ENCODE measurements around the gene NT5DC2. TPM values are rescaled to one million over a fixed set of nuclear protein-coding genes. Genes with fewer than 3 reads are reported as not detected.
A peak's percentile ranks its signal among the peaks of the same experiment; 100 is the strongest.

The NT5DC2 gene
- total RNA-seq, 2 donors from 2014 or later, result 23.3 to 54.7 TPM

DNA sequence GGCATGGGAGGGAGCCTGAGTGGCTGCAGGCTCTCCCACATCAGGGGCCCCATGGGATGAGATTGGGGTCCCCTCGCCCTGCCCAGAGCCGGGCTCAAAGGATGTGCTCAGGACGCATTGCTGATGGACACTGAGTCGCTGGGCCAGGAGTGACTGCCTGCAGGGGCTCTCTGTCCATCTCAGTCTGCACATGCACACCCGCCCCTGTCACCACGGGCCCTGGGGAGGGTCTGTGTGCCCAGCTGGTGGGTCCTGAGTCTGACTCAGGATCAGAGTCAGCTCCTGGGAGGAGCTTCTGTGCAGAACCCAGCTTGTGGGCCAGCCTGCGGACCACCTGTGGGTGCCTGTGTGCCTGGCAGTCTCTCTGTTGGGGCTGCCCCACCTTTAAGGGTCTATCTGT, 20.4 kb downstream of the NT5DC2 start:
- Mint-ChIP-seq H3K36me3 (ENCODE audit: low read depth) (no peaks in the 10 kb centered on the region), H3K4me3 (no peak overlapping the region), H3K27me3 (no peaks in the 10 kb centered on the region), H3K4me1 (no peaks in the 10 kb centered on the region), H3K9me3 (no peaks in the 10 kb centered on the region), H3K27ac (no peak overlapping the region)
- ATAC-seq (replicated peaks), result no peak

DNA sequence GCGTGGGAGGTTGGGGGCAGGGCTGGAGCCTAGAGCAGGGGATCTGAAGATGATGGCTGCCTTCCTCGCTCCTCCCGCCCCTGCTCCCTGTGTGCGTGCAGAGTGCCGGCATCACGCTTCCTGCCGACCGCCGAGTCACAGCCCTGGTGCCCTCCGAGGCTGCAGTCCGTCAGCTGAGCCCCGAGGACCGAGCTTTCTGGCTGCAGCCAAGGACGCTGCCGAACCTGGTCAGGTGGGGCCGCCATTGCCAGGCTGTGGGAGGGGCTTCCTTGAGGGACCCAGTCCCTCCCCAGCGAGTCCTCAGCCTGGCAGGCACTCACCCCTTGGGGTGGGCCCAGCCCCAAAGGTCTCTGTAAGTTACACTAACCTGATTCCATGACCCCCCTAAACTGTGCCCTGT, 20.9 kb downstream of the NT5DC2 start:
- no peaks in the 10 kb centered on the region for H3K4me1 Mint-ChIP-seq
- H3K4me3 Mint-ChIP-seq, result no peak overlapping the region
- no peaks in the 10 kb centered on the region for H3K27me3 Mint-ChIP-seq
- no peak for ATAC-seq (replicated peaks)
- H3K9me3 Mint-ChIP-seq, result no peaks in the 10 kb centered on the region
- H3K27ac Mint-ChIP-seq, result no peak overlapping the region
- H3K36me3 Mint-ChIP-seq (ENCODE audit: low read depth), result no peaks in the 10 kb centered on the region

DNA sequence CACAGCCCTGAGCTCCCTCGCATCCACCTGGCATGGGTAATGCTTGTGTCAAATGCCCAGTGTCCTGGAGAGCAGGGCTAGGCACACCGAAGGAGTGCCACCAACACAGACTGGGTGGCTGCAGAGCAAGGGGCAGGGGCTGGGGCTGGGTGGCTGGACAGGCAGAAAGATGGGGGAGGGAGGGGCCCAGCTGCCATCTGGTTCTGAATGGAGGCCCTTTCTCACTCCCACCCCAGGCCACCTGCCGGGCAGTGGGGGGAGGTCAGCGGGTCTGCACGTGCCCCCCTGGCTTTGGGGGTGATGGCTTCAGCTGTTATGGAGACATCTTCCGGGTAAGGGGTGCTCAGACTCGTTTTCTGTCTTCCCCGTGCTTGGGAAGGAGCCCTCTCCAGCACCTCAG, 21.6 kb downstream of the NT5DC2 start:
- no peak overlapping the region for H3K4me3 Mint-ChIP-seq
- no peaks in the 10 kb centered on the region for H3K9me3 Mint-ChIP-seq
- no peaks in the 10 kb centered on the region for H3K36me3 Mint-ChIP-seq (ENCODE audit: low read depth)
- H3K4me1 Mint-ChIP-seq, result no peaks in the 10 kb centered on the region
- H3K27ac Mint-ChIP-seq, result no peak overlapping the region
- ATAC-seq (replicated peaks), result no peak
- no peaks in the 10 kb centered on the region for H3K27me3 Mint-ChIP-seq

DNA sequence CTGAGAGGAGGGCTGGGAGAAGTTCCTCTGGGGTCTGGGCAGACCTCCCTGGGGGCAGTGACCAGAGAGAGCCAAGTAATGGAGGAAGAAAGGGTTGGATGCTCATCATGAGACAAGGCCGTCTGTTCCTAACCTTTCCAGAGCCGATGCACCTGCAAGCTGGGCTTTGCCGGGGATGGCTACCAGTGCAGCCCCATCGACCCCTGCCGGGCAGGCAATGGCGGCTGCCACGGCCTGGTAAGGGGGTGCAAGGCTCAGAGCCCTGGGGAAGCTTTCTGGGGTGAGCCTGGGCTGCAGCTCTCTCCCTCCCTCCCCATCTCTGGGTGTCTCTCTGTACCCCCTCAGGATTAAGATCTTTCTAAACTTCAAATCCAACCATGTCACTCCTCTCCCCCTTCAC, 22.1 kb downstream of the NT5DC2 start:
- ATAC-seq (replicated peaks), result no peak
- H3K9me3 Mint-ChIP-seq, result no peaks in the 10 kb centered on the region
- no peak overlapping the region for H3K27ac Mint-ChIP-seq
- H3K4me1 Mint-ChIP-seq, result no peaks in the 10 kb centered on the region
- H3K27me3 Mint-ChIP-seq, result no peaks in the 10 kb centered on the region
- no peaks in the 10 kb centered on the region for H3K36me3 Mint-ChIP-seq (ENCODE audit: low read depth)
- H3K4me3 Mint-ChIP-seq, result no peak overlapping the region

DNA sequence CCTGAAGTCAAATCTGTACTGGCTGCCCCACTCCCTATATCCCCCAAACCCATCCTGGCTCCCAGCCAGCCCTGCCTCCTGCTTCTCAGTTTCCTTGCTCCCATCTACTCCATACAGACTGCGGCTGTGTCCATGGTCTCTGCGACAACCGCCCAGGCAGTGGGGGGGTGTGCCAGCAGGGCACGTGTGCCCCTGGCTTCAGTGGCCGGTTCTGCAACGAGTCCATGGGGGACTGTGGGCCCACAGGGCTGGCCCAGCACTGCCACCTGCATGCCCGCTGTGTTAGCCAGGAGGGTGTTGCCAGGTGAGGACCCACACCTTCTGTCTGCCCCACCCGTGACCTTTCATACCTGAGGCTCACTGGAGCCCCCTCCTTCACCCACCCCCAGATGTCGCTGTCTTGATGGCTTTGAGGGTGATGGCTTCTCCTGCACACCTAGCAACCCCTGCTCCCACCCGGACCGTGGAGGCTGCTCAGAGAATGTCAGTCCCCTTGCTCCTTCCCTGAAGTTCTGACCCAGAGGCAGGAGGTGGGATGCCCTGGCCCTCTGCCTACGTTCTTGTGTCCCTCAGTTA, 23.8 kb downstream of the NT5DC2 start:
- ATAC-seq (replicated peaks), result peak; percentile 53

DNA sequence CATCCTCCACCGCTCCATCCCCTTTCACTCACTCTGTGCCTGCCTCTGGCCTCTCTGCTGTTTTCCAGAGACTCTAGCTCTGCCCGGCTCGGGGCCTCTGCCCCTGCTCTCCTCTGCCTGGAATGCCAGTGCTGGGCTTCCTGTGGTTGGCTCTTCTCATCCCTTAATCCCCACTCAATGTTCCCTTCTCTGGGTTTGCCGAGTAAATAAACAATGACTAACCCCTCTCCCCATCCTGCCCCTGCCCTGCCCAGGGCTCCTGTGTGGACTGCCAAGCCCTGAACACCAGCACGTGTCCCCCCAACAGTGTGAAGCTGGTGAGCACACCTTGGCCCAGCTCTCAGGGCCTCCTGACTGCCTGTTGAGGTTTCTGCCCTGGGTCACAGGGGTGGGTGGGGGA, 26.3 kb downstream of the NT5DC2 start:
- Mint-ChIP-seq H3K4me1 (no peaks in the 10 kb centered on the region), H3K4me3 (no peak overlapping the region), H3K27ac (no peak overlapping the region), H3K9me3 (no peaks in the 10 kb centered on the region), H3K27me3 (no peaks in the 10 kb centered on the region), H3K36me3 (ENCODE audit: low read depth) (no peaks in the 10 kb centered on the region)
- ATAC-seq (replicated peaks), result no peak

More for the DNA sequence above, 23.8 kb downstream of the NT5DC2 start:
- H3K36me3 Mint-ChIP-seq (ENCODE audit: low read depth), result no peaks in the 10 kb centered on the region
- H3K4me3 Mint-ChIP-seq, result no peak overlapping the region
- no peaks in the 10 kb centered on the region for H3K27me3 Mint-ChIP-seq
- H3K27ac Mint-ChIP-seq, result no peak overlapping the region
- H3K4me1 Mint-ChIP-seq, result no peaks in the 10 kb centered on the region
- H3K9me3 Mint-ChIP-seq, result no peaks in the 10 kb centered on the region

DNA sequence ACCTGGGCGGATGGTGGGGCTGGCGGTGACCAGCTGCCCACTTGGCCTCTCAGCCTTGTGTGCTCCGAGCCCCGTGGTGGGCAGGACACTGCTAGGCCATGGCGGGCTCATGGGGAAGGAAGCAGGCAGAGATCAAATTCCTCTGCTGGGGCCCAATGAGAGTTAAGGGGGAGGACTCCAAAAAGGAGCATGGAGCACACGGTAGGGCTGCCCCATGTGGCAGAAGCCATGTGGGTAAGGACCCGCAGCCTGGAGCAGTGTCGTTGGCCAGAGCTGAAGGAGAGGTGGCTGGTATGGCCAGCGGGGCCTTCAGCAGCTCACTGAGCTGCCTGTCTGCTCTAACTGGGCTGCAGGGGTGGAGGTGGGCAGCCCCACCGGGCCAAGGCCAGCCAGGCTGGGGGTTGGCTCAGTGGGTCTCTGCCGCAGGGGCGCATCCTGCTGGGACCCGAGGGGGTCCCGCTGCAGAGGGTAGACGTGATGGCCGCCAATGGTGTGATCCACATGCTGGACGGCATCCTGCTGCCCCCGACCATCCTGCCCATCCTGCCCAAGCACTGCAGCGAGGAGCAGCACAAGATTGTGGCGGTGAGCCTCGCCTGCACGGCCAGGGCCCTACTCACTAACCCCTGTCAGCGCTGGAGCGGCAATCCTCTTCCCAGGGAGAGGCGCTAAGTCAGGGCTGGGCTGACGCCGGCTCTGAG, 27.2 kb downstream of the NT5DC2 start:
- no peaks in the 10 kb centered on the region for H3K36me3 Mint-ChIP-seq (ENCODE audit: low read depth)
- H3K27me3 Mint-ChIP-seq, result no peaks in the 10 kb centered on the region
- ATAC-seq (replicated peaks), result no peak
- H3K4me3 Mint-ChIP-seq, result no peak overlapping the region
- H3K27ac Mint-ChIP-seq, result no peak overlapping the region
- H3K9me3 Mint-ChIP-seq, result no peaks in the 10 kb centered on the region
- no peaks in the 10 kb centered on the region for H3K4me1 Mint-ChIP-seq

DNA sequence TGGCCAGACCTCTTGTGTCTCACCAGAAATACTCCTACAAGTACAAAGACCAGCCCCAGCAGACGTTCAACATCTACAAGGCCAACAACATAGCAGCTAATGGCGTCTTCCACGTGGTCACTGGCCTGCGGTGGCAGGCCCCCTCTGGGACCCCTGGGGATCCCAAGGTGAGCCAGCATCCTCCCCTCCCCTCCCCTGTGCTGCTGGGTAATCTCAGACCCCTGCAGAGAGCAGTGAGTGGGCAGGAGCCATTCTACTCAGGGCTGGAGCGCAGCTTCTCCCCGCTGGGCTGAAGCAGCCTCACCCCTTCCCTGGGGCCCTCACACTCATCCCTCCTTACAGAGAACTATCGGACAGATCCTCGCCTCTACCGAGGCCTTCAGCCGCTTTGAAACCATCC, 28.7 kb downstream of the NT5DC2 start:
- no peaks in the 10 kb centered on the region for H3K4me1 Mint-ChIP-seq
- no peak overlapping the region for H3K27ac Mint-ChIP-seq
- ATAC-seq (replicated peaks), result no peak
- H3K4me3 Mint-ChIP-seq, result no peak overlapping the region
- H3K27me3 Mint-ChIP-seq, result no peaks in the 10 kb centered on the region
- no peaks in the 10 kb centered on the region for H3K36me3 Mint-ChIP-seq (ENCODE audit: low read depth)
- H3K9me3 Mint-ChIP-seq, result no peaks in the 10 kb centered on the region

DNA sequence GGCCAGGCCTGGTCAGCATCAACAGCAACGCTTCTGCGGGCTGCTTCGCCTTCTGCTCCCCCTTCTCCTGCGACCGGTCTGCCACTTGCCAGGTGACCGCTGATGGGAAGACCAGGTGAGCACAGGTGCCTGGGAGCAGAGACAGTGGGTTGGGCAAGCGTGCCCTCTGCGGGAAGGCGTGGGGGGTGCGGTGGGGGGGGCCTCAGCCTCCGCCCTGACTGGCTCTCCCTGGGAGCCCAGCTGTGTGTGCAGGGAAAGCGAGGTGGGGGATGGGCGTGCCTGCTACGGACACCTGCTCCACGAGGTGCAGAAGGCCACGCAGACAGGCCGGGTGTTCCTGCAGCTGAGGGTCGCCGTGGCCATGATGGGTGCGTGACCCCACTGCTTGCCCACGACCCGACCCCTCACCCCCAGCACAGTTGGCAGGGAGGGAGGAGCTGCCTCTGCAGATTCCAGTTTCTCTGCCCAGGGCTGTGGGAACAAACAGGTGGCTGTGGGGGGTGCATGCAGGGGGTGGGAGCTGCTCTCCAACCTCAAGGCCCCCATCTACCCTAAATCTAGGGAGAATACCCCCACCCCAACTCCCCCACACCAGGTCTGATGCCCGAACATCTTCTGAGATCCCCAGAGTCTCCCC, 29.8 kb downstream of the NT5DC2 start:
- H3K9me3 Mint-ChIP-seq, result no peaks in the 10 kb centered on the region
- no peak overlapping the region for H3K4me3 Mint-ChIP-seq
- H3K27me3 Mint-ChIP-seq, result no peaks in the 10 kb centered on the region
- ATAC-seq (replicated peaks), result no peak
- H3K4me1 Mint-ChIP-seq, result no peaks in the 10 kb centered on the region
- no peaks in the 10 kb centered on the region for H3K36me3 Mint-ChIP-seq (ENCODE audit: low read depth)
- no peak overlapping the region for H3K27ac Mint-ChIP-seq

DNA sequence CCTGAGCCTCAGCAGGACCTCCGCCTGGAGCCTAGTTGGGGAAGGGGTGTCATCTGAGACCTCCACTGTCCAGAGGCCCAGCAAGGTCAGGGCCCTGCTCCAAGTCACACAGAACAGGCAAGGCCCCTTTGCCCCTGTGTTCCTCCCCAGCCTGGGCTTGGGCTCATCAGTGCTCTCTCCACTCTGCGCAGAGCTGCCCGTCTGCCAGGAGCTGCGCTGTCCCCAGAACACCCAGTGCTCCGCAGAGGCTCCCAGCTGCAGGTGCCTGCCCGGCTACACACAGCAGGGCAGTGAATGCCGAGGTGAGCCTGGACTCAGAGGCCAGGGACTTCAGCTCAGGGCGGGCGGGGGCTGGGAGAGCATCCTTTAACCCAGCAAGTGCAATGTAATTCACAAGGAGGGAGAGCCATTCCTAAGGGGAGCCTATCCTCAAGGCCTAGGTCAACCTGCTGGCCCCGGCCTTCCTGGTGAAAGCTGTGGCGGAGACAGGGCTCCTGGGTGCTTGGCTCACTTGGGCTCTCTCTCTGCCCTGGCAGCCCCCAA, 30.8 kb downstream of the NT5DC2 start:
- no peaks in the 10 kb centered on the region for H3K9me3 Mint-ChIP-seq
- no peak for ATAC-seq (replicated peaks)
- no peak overlapping the region for H3K4me3 Mint-ChIP-seq
- H3K27me3 Mint-ChIP-seq, result no peaks in the 10 kb centered on the region
- no peak overlapping the region for H3K27ac Mint-ChIP-seq
- H3K4me1 Mint-ChIP-seq, result no peaks in the 10 kb centered on the region
- no peaks in the 10 kb centered on the region for H3K36me3 Mint-ChIP-seq (ENCODE audit: low read depth)

DNA sequence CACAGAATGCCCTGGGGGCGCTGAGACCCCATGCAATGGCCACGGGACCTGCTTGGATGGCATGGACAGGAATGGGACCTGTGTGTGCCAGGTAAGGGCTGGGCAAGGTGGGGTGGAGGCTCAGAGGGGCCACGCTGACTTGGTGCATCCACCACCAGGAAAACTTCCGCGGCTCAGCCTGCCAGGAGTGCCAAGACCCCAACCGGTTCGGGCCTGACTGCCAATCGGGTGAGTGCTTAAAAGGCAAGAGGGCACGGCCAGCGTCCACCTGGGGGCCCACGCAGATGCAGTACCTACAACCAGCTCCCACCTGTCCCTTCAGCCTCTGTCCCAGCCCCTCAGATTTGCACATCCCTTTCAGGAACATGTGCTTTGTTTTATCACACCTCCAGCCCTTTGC, 31.7 kb downstream of the NT5DC2 start:
- H3K27me3 Mint-ChIP-seq, result no peaks in the 10 kb centered on the region
- no peaks in the 10 kb centered on the region for H3K9me3 Mint-ChIP-seq
- H3K4me1 Mint-ChIP-seq, result no peaks in the 10 kb centered on the region
- no peak overlapping the region for H3K27ac Mint-ChIP-seq
- no peak overlapping the region for H3K4me3 Mint-ChIP-seq
- no peaks in the 10 kb centered on the region for H3K36me3 Mint-ChIP-seq (ENCODE audit: low read depth)
- no peak for ATAC-seq (replicated peaks)

DNA sequence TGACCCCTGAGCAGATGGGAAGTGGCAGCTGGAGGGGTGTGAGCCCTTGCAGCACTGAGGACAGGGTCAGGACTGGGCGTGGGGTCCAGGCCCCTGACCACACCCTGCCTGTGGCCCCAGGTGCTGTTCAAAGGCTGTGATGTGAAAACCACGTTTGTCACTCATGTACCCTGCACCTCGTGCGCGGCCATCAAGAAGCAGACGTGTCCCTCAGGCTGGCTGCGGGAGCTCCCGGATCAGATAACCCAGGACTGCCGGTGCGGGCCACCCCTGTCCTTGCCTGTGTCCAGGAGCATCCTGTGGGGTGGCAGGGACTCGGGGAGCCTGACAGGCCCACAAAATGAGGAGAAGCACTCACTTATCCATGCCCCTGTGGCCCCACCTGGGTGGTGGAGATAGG, 32.6 kb downstream of the NT5DC2 start:
- H3K36me3 Mint-ChIP-seq (ENCODE audit: low read depth), result no peaks in the 10 kb centered on the region
- no peak overlapping the region for H3K4me3 Mint-ChIP-seq

DNA sequence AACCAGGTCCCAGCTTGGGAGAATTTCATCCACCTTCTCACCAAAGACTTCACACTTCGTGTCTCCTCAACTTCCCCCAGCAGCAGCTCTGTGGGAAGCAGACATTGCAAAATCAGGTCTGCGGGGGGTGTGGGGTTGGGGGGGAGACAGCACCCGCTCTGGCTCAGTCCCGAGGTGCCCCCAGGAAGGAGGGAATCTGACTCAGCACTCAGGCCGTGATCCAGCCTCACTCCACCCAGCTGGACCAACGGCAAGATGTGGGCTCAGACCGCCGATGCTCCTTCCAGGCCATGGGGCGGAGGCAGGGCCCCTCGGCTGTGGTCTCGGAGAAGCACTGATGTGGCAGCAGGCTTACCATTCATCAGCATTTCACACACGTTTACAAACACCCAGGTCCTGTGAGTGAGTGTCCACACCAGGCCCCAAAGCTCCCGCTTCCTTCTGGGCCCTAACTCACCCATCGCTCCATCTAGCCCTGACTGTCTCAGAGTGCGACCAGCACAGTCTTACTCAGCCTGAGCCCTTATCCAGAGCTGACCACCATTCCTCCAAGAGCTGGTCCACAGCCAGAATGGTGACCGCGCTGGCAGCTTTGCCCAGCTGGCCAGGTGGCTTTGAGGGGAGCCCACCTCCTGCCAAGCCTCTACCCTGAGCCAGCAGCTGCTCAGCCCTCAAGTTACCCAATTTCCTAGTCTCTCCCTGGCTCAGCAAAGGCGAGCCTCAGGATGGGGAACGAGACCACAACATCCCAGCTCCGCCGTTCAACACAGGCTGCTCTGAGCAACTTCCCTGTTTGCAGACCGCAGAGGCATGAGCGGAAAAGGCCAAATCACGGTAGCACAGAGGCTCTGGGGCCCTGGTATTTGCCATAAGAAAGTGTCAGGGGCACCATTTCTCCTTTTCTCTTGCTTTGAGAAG, 35.3 kb downstream of the NT5DC2 start:
- no peaks in the 10 kb centered on the region for H3K36me3 Mint-ChIP-seq (ENCODE audit: low read depth)
- H3K27ac Mint-ChIP-seq, result no peak overlapping the region
- H3K9me3 Mint-ChIP-seq, result no peaks in the 10 kb centered on the region
- H3K27me3 Mint-ChIP-seq, result no peaks in the 10 kb centered on the region
- H3K4me3 Mint-ChIP-seq, result no peak overlapping the region
- no peak for ATAC-seq (replicated peaks)
- no peaks in the 10 kb centered on the region for H3K4me1 Mint-ChIP-seq

More for the DNA sequence above, 32.6 kb downstream of the NT5DC2 start:
- no peak for ATAC-seq (replicated peaks)
- no peaks in the 10 kb centered on the region for H3K27me3 Mint-ChIP-seq
- no peak overlapping the region for H3K27ac Mint-ChIP-seq
- no peaks in the 10 kb centered on the region for H3K9me3 Mint-ChIP-seq
- no peaks in the 10 kb centered on the region for H3K4me1 Mint-ChIP-seq

DNA sequence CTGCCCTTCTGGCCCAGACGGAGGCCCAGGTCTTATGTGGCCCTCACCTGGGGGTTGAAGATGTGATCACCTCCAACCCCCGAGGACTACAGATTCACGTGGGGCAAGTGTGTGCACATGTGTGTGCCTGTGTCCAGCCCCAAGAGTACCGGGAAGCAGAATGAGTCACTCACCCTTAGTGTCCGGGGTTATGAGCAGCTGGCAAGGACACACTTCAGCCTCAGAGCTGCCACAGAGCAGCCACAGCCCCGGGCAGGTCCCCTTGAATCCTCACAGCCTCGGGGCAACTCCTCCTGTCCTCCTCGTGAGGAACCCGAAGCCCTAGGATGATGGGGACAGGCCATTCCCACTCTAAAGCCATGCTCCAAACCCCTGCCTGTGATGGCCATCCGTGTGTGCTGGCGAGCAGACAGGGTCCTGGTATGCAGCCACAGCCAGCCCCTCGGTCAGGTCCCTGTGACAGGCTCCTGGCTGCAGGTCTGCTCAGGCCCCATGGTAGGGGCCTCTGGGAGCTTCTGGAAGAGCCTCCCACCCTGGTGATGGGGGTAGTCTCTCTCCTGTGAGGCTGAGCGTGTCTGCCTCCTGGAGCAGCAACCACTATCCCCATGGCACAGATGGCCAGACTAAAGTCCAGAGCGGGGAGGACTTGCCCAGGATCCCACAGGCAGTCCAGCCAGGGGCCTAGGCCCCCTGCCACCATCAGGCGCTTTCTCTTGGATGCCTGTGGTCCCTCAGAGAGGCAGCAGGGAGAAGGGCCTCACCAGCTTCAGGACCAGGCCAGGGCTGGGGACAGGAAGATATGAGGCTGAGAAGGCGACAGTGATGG, 37.7 kb downstream of the NT5DC2 start:
- Mint-ChIP-seq H3K4me3 (no peak overlapping the region), H3K4me1 (no peaks in the 10 kb centered on the region), H3K36me3 (ENCODE audit: low read depth) (peaks cover 18% of the 10 kb centered on the region), H3K27me3 (no peaks in the 10 kb centered on the region), H3K27ac (no peak overlapping the region), H3K9me3 (no peaks in the 10 kb centered on the region)
- ATAC-seq (replicated peaks), result no peak

Data from activated T-helper 17 cell treated with anti-CD3 and anti-CD28 coated beads, Interleukin-2, amount 50 U/mL, for 72 hours (primary cell).